ENCODE data around the gene DET1.

Gene DET1

GRCh38 chr15:88467073-88467934 is 79.2 kb downstream of the DET1 start, which contains the start of the genes MRPL46 and MRPS11:
TSS of gene MRPL46 (minus strand) at chr15:88467388. CDS start at chr15:88467377, 11 bp downstream.
TSS of gene MRPS11 (plus strand) at chr15:88467708. CDS start at chr15:88467718, 10 bp downstream.
- peak; percentile 94 for DNase-seq (ENCODE audit: low read depth, low spot score)

DNA sequence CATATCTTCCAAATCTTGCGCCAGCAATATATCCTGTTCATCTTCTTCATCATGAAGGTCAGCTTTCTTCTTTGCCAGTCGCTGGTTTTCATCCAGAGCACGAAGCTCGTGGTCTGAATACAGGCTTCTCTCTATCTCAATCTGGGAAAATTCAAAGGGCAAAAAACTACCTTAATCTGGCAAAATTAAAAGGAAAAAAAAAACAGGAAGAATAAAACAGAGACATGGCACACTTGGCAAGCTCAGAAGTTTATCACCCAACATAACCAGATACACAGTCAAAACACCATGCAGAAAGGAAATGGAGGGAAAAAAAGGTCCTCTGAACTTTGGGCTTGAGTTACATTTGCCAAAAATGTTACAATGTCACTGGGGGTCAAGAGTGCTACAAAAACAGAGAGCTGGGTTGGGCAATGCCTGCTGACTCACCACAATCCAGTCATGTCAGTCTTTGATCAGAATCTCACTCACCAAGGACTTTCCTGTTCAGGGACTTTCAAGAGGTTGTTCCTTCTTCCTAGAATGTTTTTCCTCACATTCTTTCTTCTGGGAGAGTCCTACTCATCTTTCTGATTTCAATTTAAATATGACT is 80.8 kb downstream of the DET1 start:
- DNase-seq (ENCODE audit: low read depth, low spot score): no peak

DNA sequence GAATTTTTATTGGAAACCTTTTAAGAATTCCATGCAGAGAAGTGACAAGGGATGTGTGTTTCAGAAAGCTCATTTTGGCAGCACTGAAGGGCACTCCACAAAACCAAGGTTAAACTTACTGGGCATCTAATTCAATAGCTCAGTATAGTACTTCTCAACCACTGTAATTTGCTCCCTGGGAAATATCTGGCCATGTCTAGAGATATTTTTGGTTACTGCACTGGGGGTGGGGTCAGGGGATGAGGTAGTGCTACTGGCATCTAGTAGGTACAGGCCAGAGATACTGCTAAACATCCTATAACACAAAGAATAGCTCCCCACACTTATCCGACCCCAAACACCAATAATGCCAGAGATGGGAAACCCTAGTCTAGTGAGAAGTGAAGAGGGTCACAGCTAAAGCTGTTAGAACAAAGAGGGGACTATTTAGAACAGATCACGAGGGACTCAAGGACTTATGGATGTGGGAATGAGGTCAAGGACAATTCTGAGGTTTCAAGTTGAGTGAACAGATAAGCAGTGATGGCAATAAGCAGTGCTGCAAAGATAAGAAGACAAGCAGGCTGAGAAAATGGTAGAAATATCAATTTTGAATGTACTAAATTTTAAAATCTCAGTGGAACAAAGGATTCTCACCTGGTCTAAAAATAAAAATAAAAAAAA is 82.5 kb downstream of the DET1 start:
- DNase-seq (ENCODE audit: low read depth, low spot score): no peak
